Activated gamma-delta T cell treated with Interleukin-2 at 50 U/mL for 16 hours (primary cell): ENCODE data around the gene FAM187B.
"Not testable (repeated sequence)": the region's sequence is repeated elsewhere in the genome, so short reads cannot be mapped to it uniquely, and the experiment has no call there.

Source experiments
- DNase-seq: peaks from one replicate; pipeline ENCODE4 v3.0.0-alpha.2; 2020

Gene FAM187B

DNA sequence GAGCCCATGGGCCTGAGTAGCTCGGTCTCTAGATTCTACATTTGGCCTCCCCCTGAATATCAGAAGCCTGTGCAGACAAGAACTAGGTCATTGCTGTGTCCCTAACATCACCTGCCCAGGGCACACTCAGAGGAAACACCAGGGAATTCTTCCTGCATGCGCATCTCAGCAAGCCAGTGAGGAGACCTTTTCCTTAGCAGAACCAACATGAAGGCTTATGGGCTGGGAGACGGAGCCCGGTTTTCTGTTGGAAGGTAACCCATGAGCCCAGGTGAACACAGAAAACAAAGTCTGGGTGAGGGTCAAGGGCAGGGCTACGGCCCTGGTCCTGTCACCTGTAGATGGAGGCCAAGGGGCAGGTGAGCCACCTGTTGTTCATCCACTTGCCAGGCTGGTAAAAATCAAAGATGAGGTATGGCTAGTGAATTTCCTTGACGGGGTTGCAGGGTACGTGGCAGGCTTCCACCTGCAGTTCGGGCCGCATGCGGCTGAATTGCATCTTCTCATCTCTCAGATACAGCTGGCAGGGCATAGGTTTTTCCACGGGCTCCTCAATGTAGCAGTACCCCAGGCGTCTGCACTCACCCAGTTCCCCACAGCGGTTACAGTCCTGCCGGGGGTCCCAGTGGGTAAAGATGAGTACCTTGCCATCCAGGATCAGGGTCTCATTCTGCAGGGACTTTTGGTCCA is 3.6 kb upstream of the FAM187B start:
- no peak for DNase-seq

DNA sequence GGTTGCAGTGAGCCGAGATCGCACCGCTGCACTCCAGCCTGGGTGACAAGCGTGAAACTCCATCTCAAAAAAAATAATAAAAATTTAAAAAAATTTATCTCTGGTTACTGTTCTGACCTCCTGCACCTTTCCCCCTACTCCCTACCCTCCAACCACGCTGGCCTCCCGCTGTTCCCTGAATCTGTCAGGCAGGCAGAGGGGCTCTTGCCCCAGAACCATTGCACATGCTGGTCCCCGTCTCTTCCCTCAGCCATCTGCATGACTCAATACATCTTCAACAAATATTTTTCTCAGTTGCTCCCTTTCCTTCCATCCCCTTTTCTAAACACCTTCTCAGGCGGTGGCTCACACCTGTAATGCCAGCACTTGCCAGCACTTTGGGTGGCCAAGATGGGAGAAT is 1.1 kb upstream of the FAM187B start:
- no peak for DNase-seq

DNA sequence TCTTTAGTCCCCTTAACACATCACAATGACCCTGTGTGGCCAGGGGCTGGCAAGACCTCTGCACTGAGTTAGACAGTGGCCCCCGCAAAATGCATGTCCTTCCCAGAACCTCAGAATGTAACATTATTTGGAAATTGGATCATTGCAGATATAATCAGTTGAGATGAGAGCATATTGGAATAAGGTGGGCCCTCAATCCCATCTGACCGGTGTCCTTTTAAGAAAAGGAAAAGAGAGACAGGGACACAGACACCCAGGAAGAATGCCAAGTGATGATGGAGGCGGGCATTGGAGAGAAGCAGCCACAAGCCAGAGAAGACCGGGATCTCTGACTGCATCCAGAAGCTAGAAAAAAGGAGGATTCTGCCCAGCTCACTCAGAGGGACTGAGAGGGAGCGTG is 1.8 kb downstream of the FAM187B start:
- DNase-seq = no peak

DNA sequence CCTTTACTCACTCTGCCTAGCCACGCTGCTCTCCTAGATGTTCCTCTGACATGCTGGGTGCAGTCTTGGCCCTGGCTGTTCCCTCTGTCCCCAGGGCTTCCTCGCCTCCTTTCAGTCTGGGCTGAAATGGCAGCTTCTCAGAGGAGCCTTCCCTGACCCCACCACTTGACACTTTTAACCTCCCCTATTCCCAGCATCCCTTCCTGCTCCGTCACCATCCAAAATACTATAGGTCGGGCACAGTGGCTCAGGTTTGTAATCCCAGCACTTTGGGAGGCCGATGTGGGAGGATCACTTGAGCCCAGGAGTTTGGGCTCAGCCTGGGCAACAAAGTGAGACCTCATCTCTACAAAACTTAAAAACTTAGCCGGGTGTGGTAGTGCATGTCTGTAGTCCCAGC is 2.6 kb downstream of the FAM187B start:
- DNase-seq = no peak

DNA sequence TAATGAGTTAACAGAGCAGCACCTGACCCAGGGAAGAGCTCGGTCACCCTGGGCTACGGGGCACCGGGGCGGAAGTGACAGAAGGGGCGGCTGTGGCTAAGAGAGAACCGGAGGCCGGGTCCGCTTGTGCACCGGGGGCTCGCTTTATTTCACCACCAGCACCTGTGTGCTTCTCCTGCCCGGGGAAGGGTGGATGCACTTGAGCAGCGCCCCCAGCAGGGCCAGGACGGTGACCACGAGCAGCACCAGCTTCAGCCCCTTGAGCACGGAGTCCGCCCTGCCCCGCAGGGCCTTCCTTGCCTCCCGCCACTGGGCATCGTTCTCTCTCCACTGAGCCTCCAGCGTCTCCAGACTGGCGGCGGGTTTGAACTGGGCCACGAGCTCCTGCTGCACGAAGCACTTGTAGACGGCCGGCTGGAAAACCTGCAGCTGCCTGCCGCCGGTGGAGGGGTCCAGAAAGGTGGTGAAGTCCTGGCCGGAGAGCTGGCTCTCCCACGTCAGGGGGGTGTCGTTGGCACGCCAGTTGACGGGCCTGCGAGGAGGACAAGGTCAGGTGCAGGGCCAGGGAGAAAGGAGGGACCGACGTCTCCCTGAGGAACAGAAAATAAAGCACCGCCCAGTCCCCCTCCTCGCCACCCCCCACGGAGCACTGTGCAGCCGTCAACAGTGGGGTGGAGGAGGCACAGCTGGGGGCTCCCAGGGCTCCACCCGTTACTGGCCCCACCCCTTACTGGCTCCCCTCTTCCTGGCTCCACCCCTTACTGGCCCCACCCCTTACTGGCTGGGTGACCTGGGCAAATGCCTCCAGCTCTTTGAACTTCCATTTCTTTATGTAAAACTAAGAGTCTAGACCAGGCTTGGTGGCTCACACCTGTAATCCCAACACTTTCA is 3.6 kb downstream of the FAM187B start:
- DNase-seq = no peak

DNA sequence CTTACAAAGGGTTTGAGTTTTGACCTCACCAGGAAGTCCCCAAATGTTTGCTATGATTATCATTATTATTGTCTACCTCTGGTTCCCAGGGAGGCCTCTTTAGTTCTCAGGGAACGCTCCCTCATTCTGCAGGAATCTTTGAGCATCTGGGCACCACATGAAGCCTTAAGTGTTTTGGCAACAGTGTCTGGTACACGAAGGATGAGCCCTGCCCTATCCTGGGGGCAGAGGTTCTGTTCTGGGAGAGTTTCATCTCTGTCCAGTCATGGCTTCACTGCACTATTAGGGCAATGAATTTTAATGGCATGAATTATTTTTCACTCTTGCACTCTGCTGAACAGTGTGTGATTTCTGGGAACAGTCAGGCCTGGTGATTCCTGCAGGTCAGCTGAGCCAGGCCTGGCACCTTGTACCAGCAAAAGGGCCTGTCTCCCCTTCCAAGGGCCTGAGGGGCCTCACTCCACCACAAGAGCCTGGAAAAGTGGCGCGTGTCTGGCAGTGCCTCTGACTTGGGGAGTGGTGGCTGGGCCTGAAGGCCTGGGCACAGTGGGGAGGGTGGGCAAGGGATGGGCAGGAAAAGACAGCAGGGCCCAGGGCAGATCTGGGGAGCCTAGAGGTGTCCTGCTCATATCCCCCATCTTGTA is 4.6 kb downstream of the FAM187B start:
- DNase-seq = no peak

DNA sequence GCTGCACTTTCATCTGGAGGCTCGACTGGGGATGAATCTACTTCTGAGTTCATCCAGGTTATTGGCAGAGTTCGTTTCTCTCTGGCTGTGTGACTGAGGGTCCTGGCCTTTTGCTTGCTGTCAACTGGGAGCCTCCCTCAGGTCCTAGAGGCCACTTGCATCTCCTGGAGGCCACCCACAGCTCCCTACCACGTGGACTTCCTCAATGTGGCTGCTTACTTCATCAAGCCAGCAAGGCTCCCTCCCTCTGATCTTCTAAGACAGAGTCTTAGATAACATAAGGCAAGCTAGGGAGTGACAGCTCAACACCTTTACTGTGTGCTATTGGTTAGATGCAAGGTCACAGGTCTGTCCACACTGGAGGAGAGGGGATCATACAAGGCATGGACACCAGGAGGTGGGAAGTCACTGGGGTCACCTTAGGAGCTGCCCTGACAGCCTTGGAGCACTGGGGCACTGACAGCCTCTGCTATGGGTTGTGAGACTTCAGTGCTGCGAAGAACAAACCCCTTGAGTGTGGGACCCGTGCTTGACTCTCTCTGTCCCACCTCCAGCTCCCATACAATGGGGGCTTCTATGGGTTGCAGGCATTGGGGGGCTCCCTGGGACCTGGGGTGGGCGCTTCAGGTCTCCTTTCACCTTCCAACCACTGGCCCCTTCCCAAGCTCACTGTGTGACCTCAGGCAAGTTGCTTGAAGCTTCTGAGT is 5.3 kb downstream of the FAM187B start:
- peak; percentile 1 for DNase-seq

DNA sequence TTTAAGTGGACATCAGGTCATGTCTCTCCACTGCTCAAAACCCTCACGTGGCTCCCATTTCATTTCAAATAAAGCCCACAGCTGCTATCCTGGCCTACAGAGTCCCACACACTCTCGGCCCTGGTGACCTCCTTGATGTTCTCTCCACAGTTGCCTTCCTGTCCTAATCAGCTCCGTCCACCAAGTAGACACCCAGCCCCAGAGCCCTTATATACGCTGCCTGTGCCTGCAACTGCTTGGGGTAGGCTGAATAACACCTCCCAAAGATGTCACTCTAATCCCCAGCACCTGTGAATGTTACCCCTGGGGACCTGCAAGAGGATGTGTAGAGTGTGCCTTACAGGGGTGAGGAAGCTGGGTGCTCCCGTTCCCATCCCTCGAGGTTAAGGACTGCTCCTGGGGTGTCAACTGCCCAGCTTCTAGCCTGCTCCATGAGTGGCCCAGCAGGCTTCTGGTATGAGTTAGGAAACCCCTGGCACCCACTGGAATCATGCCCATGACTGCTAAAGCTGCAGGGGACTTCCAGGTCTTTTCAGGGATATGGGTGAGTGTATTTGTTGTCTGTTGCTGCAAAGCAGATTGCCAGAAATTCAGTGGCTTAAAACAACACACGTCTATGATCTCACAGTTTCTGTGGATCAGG is 6.0 kb downstream of the FAM187B start:
- DNase-seq = peak; percentile 0

DNA sequence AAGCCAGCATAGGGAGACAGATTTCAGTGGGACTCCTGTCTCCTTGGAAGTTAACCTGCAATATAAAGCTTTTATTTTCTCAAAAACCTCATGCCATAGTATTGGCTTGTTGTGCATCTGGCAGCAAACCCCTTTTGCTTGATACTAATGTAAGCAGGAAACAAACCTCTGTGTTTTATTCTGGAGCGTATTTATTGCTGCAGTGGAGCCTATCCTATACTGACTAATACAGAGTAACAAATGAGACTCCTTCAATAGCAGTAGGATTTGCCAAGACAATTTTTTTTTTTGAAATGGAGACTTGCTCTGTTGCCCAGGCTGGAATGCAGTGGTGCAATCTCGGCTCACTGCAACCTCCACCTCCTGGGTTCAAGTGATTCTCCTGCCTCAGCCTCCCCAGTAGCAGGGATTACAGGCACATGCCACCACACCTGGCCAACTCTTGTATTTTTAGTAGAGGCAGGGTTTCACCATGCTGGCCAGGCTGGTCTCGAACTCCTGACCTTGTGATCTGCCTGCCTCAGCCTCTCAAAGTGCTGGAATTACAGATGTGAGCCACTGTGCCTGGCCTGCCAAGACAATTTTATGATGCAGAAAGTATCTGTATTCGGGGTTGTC is 7.5 kb downstream of the FAM187B start:
- not testable (repeated sequence) for DNase-seq

DNA sequence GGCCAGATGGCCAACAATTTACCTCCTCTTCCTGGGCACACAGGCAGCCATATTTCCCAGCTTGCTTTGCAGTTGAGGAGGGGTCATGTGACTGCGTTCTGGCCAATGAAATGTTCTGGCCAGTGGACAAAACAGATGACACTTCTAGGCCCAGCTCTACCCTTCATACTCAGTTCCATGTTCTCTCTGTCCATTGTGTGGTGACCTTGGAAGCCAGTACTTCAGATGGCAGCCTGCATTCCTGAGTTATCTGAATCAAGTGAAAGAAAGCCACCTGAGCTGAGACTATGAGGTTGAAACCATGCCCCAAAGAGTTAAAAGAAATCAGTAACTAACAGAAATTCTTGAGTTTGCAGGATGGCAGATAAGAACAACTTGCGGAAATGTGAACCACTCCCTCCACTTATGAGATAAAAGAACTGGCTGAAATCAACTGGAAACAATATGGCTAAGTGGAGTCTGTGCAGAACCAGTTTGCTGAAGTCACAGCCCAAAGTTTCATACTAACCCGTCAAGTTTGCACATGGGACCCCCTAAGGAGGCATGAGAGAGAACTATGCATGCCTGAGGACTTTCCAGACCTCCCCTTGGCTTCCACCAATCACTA is 8.1 kb downstream of the FAM187B start:
- DNase-seq = no peak

DNA sequence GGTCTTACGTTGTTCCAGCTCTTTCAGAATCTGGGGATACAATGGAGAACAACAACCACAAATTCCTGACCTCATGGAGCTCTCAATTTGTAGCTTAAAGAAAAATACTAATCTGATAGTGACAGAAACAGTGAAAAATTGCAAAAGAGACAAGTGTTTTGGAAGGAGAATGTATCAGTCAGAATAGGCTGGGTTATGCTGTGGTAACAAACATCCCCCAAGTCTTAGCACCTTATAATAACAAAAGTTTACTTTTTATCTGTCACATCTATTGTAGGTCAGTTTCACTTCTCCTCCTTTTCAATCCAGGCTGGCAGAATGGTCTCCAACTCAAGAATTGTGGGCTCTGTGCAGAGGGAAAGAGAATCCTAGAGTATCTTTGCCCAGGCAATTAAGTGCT is 9.5 kb downstream of the FAM187B start:
- DNase-seq = no peak

DNA sequence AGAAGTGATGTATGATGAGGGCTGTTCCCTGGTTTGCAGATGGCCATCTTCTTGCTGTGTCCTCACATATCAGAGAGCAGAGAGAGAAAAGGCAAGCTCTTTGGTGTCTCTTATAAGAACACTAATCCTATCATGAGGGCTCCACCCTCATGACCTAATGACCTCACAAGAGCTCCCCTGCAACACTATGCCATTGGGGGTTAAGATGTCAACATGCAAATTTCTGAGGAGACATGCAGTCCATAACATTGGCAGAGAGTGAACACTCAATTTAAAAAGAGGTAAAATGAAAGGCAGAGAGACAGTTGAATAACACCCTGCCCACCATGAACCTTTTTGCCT is 10.9 kb downstream of the FAM187B start:
- DNase-seq = no peak

DNA sequence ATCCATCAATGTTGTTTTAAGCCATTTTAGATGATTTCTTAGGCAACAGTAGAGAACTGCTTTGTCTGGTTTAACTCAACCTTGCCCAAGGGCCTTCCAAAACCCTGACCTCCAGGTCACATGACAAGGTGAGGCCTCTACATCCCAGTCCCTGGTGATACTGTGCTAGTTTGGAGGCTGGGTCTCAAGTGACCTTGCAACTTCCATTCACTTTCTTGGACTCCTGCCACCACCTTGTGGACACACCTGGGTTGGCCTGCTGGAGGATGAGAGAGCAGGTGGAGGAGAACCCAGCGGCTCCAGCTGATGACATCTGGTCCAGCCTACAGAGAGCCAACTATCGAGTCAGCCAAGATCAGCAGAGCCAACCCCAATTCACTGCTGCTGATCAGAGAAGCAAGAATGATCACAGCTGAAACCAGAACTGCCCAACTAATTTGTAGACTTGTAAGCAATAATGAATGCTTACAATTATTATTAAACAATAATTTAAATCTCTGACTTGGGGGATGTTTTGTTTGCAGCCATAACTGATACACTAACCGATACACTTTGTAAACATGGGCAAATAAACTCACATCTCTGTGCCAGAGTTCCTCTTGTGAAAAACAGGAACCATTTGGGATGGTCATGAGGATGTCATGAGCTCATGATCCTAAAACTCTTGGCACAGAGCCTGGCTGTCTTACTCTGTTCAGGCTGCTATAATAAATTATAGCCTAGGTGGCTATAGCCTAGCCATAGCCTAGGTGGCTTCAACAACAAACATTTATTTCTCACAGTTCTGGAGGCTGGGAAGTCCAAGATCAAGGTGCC is 11.5 kb downstream of the FAM187B start:
- peak; percentile 37 for DNase-seq

DNA sequence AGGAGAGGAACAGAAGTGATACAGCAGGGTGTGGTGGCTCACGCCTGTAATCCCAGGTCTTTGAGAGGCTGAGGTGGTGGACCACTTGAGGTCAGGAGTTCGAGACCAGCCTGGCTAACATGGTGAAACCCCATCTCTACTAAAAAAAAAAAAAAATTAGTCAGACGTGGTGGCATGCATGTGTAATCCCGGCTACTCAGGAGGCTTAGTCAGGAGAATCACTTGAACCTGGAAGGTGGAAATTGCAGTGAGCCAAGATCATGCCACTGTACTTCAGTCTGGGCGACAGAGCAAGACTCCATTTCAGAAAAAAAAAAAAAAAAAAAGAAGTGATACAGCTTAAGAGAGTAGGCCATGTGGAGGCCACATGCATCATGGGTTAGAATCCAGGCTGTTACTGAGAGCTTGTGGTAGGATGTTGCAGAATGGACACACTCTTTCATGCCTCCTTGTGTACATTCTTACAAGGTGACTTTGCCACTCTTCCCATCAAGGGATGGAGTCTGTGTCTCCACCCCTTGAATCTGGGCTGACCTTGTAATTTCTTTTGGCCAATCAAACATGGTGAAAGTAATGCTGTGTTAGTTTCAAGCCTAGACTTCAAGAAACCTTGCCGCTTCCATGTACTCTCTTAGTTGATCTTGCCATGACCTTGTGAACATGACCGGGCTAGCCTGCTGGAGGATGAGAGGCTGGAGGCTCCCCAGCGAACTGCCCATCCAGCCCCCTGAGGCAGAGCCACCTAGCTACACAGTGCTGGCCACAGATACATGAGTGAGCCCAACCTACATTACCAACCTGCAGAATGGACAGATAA is 12.3 kb downstream of the FAM187B start:
- DNase-seq = no peak

DNA sequence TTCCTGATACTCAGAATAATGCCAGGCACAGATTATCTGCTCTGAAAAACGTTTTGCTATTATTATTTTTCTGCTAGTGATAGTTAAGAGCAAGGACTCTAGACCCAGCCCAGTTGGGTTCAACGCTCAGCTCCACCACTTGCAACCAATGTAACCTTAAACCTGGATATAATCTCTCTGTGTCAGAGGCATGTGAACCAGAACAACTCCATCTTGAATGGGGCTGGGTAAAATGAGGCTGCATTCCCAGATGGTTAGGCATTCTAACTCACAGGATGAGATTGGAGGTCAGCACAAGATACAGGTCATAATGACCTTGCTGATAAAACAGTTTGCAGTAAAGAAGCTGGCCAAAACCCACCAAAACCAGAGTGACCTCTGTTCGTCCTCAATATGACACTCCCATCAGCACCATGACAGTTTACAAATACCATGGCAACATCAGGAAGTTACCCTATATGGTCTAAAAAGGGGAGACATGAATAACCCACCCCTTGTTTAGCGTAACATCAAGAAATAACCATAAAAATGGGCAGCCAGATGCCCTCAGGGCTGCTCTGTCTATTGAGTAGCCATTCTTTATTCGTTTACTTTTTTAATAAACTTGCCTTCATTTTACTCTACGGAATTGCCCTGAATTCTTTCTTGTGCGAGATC is 13.6 kb downstream of the FAM187B start:
- no peak for DNase-seq

DNA sequence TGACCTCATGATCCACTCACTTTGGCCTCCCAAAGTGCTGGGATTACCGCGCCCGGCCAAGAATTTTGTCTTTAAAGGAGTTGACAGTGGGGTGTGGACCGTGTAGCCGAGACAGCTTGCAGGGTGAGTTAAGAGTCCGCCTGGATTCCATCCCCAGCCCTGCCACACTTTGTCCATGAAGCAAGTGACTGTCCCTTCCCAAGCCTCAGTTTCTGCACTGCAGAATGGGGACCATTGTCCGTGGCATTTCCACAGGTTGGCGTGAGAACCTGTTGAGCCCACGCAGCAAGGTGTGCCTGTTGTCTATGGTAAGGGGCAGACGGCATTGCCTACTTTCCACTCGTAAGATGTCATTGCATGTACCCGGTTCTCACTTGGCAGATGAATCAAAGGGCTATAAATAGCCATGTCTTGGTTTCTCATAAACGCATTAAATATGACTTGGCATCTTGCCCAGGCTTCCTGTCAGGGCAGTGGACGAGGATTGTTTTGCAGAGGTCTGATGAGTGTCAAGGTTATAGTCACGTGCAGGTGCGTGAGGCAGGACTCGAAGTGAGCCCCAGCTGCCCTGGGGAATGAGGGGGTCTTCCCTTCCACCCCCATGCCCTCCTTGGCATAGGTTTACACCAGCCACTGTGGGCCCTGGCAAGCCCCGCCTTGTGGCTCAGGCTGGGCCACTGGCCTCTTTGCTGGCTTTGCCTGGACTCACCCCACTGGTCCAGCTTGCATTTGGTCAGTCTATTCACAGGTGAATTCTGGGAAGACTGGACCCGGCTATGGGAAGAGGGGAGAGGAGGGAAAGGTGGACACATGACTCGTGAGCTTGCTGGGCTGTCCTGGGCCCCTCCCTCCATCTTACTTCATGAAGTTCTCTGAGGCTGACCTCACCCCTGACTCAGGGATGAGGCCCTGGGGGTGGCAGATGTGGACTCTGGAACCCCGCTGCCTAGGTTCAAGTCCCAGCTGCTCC is 14.6 kb downstream of the FAM187B start:
- DNase-seq = peak; percentile 79

DNA sequence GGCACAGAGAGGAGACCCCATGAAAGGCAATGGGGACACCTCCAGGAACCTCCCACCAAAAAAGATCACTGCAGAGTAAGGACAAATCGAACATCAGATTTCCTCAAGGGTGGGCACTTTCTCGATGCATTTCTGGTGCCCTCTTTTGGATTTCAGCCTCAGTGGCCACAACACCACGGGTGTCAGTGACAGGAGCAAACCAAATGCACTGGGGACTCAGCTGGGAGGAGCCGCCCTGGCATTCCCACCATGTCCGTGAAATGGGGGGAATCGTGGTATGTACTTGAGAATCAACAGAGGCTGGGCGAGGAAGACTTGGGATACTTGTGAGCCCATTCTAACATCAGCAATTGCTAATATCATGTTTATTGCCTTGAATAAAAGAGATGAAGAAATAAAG is 16.3 kb downstream of the FAM187B start:
- peak; percentile 8 for DNase-seq

DNA sequence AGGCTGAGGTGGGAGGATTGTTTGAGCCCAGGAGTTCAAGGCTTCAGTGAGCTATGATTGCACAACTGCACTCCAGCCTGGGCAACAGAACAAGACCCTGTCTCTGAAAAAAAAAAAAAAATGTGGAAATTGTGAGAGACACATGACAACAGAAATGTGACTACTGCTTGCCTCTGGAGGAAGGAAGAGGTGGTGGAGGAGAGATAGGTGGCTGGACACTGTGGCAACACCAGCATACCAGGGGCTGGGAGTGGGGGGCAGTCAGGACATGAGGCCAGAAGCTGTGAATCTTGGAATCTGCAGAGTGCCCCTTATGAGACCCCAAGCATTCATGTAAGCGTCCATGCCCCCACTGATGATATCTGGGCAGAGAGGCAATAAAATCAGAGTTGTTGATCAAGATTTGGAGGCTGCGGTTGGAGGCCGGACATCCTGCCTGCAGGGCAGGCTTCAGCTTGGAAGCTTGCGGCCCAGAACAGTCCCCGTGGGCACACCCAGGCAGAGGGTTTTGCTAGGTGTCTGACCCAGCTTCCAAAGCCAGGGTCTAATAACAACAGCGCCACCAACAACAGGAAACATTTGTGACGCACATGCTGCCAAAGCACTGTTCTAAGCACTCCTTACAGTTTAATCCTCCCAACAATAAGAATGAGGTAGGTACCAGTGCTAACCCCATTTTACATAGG is 16.9 kb downstream of the FAM187B start:
- peak; percentile 83 for DNase-seq
